Heart left ventricle (tissue), 16 donors: ENCODE measurements around the gene SLX4. TPM values are rescaled to one million over a fixed set of nuclear protein-coding genes. Genes with fewer than 3 reads are reported as not detected.
"Not testable (repeated sequence)": the region's sequence is repeated elsewhere in the genome, so short reads cannot be mapped to it uniquely, and the experiment has no call there.

Experiments
- ATAC-seq, 4 donors: fragments of 200-7000 bp; cut with Tn5 transposase; one replicate each; pipeline ENCODE4 v1.9.1; 2020 to 2022; ENCODE audit warnings: moderate library complexity in 4 of 4, mild to moderate bottlenecking in 3 of 4, moderate number of reproducible peaks in 1 of 4
- DNase-seq, 5 donors: peaks; one replicate each; pipeline ENCODE4 v3.0.0-alpha.2; 2020
- H3K27ac ChIP-seq, 12 donors: fragments of 200-600 bp; sonication (generic) in 4 of 12; one replicate each; pipeline versions ENCODE4 v1.5.0 to v1.8.0; 2016 to 2022; ENCODE audit warnings: mild to moderate bottlenecking in 2 of 12
- H3K27me3 ChIP-seq, 9 donors: fragments of 200-600 bp; sonication (generic) in 2 of 9; one replicate each; pipeline versions ENCODE4 v1.5.1 to v1.8.0; 2016 to 2022; ENCODE audit warnings: mild to moderate bottlenecking in 3 of 9
- H3K36me3 ChIP-seq, 9 donors: fragments of 200-600 bp; sonication (generic) in 2 of 9; one replicate each; pipeline versions ENCODE4 v1.5.0 to v1.8.0; 2018 to 2022; ENCODE audit warnings: mild to moderate bottlenecking in 2 of 9
- H3K4me1 ChIP-seq, 12 donors: fragments of 200-600 bp; sonication (generic) in 4 of 12; one replicate each; pipeline versions ENCODE4 v1.5.0 to v1.8.0; 2016 to 2022; ENCODE audit warnings: mild to moderate bottlenecking in 3 of 12
- H3K4me3 ChIP-seq, 12 donors: fragments of 200-600 bp; sonication (generic) in 4 of 12; one replicate each; pipeline versions ENCODE4 v1.5.0 to v1.8.0; 2017 to 2022; ENCODE audit warnings: mild to moderate bottlenecking in 9 of 12, moderate library complexity in 4 of 12
- H3K9me3 ChIP-seq, 12 donors: fragments of 200-600 bp; sonication (generic) in 4 of 12; one replicate each; pipeline versions ENCODE4 v1.5.0 to v1.8.0; 2016 to 2022; ENCODE audit warnings: mild to moderate bottlenecking in 1 of 12
- CTCF ChIP-seq, 12 donors: fragments of 200-600 bp; sonication (generic) in 4 of 12; IDR thresholded peaks; one replicate each; pipeline versions ENCODE4 v1.5.0 to v1.8.0; 2018 to 2022; ENCODE audit warnings: antibody characterized with exemption in 12 of 12, mild to moderate bottlenecking in 5 of 12
- POLR2A ChIP-seq, 2 donors: fragments of 450-650 bp; IDR thresholded peaks; one replicate each; pipeline ENCODE4 v1.6.1; 2017; ENCODE audit warnings: antibody characterized with exemption in 2 of 2, mild to moderate bottlenecking in 2 of 2, moderate library complexity in 2 of 2
- WGBS, 4 donors: extraction: QIAGEN DNeasy Blood & Tissue Kit in 2 of 4; methylation state at CpG; one replicate each; pipeline versions ENCODE4 v1.1.5 to v1.1.7; 2013 to 2018; 5-methylcytosine and 5-hydroxymethylcytosine counted together
- intact Hi-C, 10 donors: fragments of 100-400 bp; cut with DNase I; formaldehyde crosslinking; loops; one replicate each; pipeline versions ENCODE4 v1.11.1 to v1.14.2; 2022
- polyA plus RNA-seq, 2 donors: library from polyadenylated mRNA; stranded (reverse); fragments of 200-250 nt; gene quantifications; one replicate each; pipeline ENCODE4 v1.2.3, GENCODE V29; 2013
- total RNA-seq, 9 donors: library from RNA; depleted of rRNA in 2 of 9; stranded (reverse); fragments of >200 nt in 2 of 9; fragmentation: NEBNext Ultra II Directional in 3 of 9; extraction: Animal tissue kit (Norgen Biotek cat#: 25700) in 3 of 9; gene quantifications; one replicate each; pipeline versions ENCODE4 v1.1.0 to v1.2.4, GENCODE V29; 2016 to 2023
- donor health status: ischemic (EF 13 %, LVEDD 7.1; RV severe dilation, severe dysfunction).
- donor health status: healthy with polysubstance abuse.
- donor health status: DM: no; HTN: yes; CAD: no.
- donor health status: DM: no; HTN: no; CAD: no.
- donor health status: ischemic (EF 25% LVEDD 6.9; RV normal size, moderate dysfunction).
- donor health status: ischemic (EF 25% LVEDD 5.7; RV mildly dilated, moderate dysfunction).
- donor health status: healthy.
- donor health status: DM: yes; HTN: yes; CAD: no.
- donor health status: ischemic (EF 35%, LVEDD 5.7; RV mildly dilated, moderate dysfunction).
- donor health status: nonischemic (EF 11% LVEDD 7.7; RV severe dilation, severe dysfunction).
- donor health status: DM: yes; HTN: yes; CAD: no.
- donor health status: PGD.
- donor health status: ischemic (EF 29% LVEDD 5.4; RV normal size, mild dysfunction).
- donor health status: nonischemic (EF 23%, LVEDD 6.1; RV moderate dilation, normal function).

The SLX4 gene
- total and polyA plus RNA-seq, 11 donors, result 2.0 to 4.7 (median 3.1) TPM

- 81 to 88% (median 83%) methylated on average over 34 of the region's 34 CpGs for WGBS, 4 donors
- Histone ChIP-seq H3K4me3 (peak overlapping the region in 10 of 12 donors; percentile 60 to 99 (median 87)), H3K27ac (peak overlapping the region in 3 of 12 donors; percentile 86 to 93 (median 87)), H3K4me1 (peaks cover 0 to 33% (median 19%) of the 10 kb centered on the region in 12 donors), H3K9me3 (no peaks in the 10 kb centered on the region), H3K36me3 (peaks cover 0 to 8% (median 0%) of the 10 kb centered on the region in 9 donors), H3K27me3 (no peaks in the 10 kb centered on the region)
- TF ChIP-seq CTCF (IDR thresholded peaks at IDR 0.05) (no peak), POLR2A (IDR thresholded peaks at IDR 0.05) (no peak)
- ATAC-seq (no peak), DNase-seq (no peak)
- intact Hi-C loops, result loop anchor here in 3 of 10 donors (5.0 to 10.0 kb wide), 4 partner anchors 58 to 270 kb away; partner anchors contain the start of gene CREBBP (in 1 of the 3)
These were observed 1.4 kb upstream of the SLX4 start for GRCh38 chr16:3612510-3613466.

GRCh38 chr16:3610698-3611145, 684 bp downstream of the SLX4 start:
- WGBS, 4 donors, result 3 to 6% (median 4%) methylated on average over 9 to 10 of the region's 10 CpGs
- Histone ChIP-seq H3K27ac (peak overlapping the region in 11 of 12 donors; percentile 70 to 94 (median 85)), H3K36me3 (peaks cover 0 to 21% (median 5%) of the 10 kb centered on the region in 9 donors), H3K27me3 (no peaks in the 10 kb centered on the region), H3K9me3 (no peaks in the 10 kb centered on the region), H3K4me3 (peak overlapping the region; percentile 60 to 99 (median 87)), H3K4me1 (peaks cover 0 to 33% (median 19%) of the 10 kb centered on the region in 12 donors)
- no peak for ATAC-seq
- DNase-seq, result no peak
- TF ChIP-seq POLR2A (IDR thresholded peaks at IDR 0.05), result no peak
- no peak for TF ChIP-seq CTCF (IDR thresholded peaks at IDR 0.05)
- intact Hi-C loops, result loop anchor here in 3 of 10 donors (5.0 to 10.0 kb wide), 4 partner anchors 56 to 272 kb away; partner anchors contain the start of gene CREBBP (in 1 of the 3)

GRCh38 chr16:3609895-3610697, 1.3 kb downstream of the SLX4 start:
- DNase-seq, result no peak
- ATAC-seq, result no peak
- peak overlapping the region in 9 of 12 donors; percentile 77 to 99 (median 89) for H3K4me3 ChIP-seq
- TF ChIP-seq CTCF (IDR thresholded peaks at IDR 0.05) (no peak), POLR2A (IDR thresholded peaks at IDR 0.05) (no peak)
- H3K4me1 ChIP-seq, result peaks cover 0 to 33% (median 19%) of the 10 kb centered on the region in 12 donors
- no peaks in the 10 kb centered on the region for H3K9me3 ChIP-seq
- WGBS, 4 donors, result 53 to 62% (median 56%) methylated on average over 14 of the region's 14 CpGs
- intact Hi-C loops, result loop anchor here in 3 of 10 donors (5.0 to 10.0 kb wide), 4 partner anchors 55 to 272 kb away; partner anchors contain the start of gene CREBBP (in 1 of the 3)
- H3K27ac ChIP-seq, result peak overlapping the region in 3 of 12 donors; percentile 70 to 93 (median 93)
- no peaks in the 10 kb centered on the region for H3K27me3 ChIP-seq
- H3K36me3 ChIP-seq, result peaks cover 0 to 24% (median 4%) of the 10 kb centered on the region in 9 donors

GRCh38 chr16:3608976-3609375, 2.4 kb downstream of the SLX4 start:
- H3K9me3 ChIP-seq, H3K27ac ChIP-seq, DNase-seq, ATAC-seq, H3K4me3 ChIP-seq, H3K27me3 ChIP-seq, intact Hi-C loops: not testable (repeated sequence)
- 94 to 98% (median 96%) methylated on average over 13 of the region's 13 CpGs for WGBS, 4 donors
- Histone ChIP-seq H3K4me1 (peaks cover 0 to 33% (median 19%) of the 10 kb centered on the region in 12 donors), H3K36me3 (peaks cover 0 to 23% (median 6%) of the 10 kb centered on the region in 9 donors)
